ENCODE results near the gene DCTN2.

DCTN2 gene

GRCh38 chr12:57552835-57553313 is 5.9 kb upstream of the DCTN2 start:
- ChIA-PET CTCF (no interaction called here), POLR2A (interaction anchor here (1.3 to 2.0 kb wide), 2 partner anchors 32 to 38 kb away, joined by 3 to 4 read pairs; partner anchors contain the start of genes DDIT3 and PIP4K2C)
- no peak for DNase-seq (ENCODE audit: extremely low spot score)
- no peak for TF ChIP-seq ELF4 (IDR thresholded peaks at IDR 0.05)
- no peak for TF ChIP-seq FOXA1 (IDR thresholded peaks at IDR 0.05)
- TF ChIP-seq SP1 (IDR thresholded peaks at IDR 0.05): no peak
- TF ChIP-seq FOXK2 (IDR thresholded peaks at IDR 0.05): no peak
- TF ChIP-seq LEF1 (IDR thresholded peaks at IDR 0.05; ENCODE audit: borderline replicate concordance): no peak
- no peak for TF ChIP-seq ARNT (IDR thresholded peaks at IDR 0.05)
- TF ChIP-seq NFRKB (IDR thresholded peaks at IDR 0.05): no peak
- no peak for TF ChIP-seq ZNF384 (IDR thresholded peaks at IDR 0.05)
- TF ChIP-seq BHLHE40 (IDR thresholded peaks at IDR 0.05; ENCODE audit: borderline replicate concordance): no peak
- TF ChIP-seq L3MBTL2 (conservative IDR thresholded peaks at IDR 0.05): no peak
- TF ChIP-seq, protein P1, sequence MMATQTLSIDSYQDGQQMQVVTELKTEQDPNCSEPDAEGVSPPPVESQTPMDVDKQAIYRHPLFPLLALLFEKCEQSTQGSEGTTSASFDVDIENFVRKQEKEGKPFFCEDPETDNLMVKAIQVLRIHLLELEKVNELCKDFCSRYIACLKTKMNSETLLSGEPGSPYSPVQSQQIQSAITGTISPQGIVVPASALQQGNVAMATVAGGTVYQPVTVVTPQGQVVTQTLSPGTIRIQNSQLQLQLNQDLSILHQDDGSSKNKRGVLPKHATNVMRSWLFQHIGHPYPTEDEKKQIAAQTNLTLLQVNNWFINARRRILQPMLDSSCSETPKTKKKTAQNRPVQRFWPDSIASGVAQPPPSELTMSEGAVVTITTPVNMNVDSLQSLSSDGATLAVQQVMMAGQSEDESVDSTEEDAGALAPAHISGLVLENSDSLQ (IDR thresholded peaks at IDR 0.05): no peak
- no peak for TF ChIP-seq FOXM1 (IDR thresholded peaks at IDR 0.05; ENCODE audit: borderline replicate concordance)
- TF ChIP-seq CTBP1 (IDR thresholded peaks at IDR 0.05; ENCODE audit: borderline replicate concordance): no peak
- TF ChIP-seq TARDBP (IDR thresholded peaks at IDR 0.05): no peak
- TF ChIP-seq SUZ12 (IDR thresholded peaks at IDR 0.05): no peak
- no peak for TF ChIP-seq HDGF (IDR thresholded peaks at IDR 0.05; ENCODE audit: borderline replicate concordance)

DNA sequence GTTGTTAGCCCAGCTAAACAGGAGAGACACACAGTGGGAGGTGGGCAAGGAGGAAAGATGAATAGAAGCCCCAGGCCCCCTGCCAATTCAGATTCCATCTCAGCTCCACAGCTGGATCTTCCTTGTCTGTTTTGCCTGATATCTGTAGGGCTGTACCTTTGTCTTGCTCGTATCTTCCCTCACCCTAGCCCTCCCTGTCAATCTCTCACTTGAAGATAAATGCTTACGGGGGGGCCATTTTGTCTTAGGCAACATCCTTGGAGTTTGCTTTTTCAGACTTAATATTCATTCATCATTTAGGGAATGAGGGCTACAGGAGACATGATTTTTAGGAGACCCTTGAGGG is 5.3 kb upstream of the DCTN2 start:
- TF ChIP-seq ZNF384 (IDR thresholded peaks at IDR 0.05) (no peak), SP1 (IDR thresholded peaks at IDR 0.05) (no peak), L3MBTL2 (conservative IDR thresholded peaks at IDR 0.05) (no peak), ARNT (IDR thresholded peaks at IDR 0.05) (no peak), ELF4 (IDR thresholded peaks at IDR 0.05) (no peak), FOXK2 (IDR thresholded peaks at IDR 0.05) (no peak), SUZ12 (IDR thresholded peaks at IDR 0.05) (no peak), TARDBP (IDR thresholded peaks at IDR 0.05) (no peak), NFRKB (IDR thresholded peaks at IDR 0.05) (no peak), CTBP1 (IDR thresholded peaks at IDR 0.05; ENCODE audit: borderline replicate concordance) (no peak), FOXA1 (IDR thresholded peaks at IDR 0.05) (no peak), BHLHE40 (IDR thresholded peaks at IDR 0.05; ENCODE audit: borderline replicate concordance) (no peak), FOXM1 (IDR thresholded peaks at IDR 0.05; ENCODE audit: borderline replicate concordance) (no peak), HDGF (IDR thresholded peaks at IDR 0.05; ENCODE audit: borderline replicate concordance) (no peak), LEF1 (IDR thresholded peaks at IDR 0.05; ENCODE audit: borderline replicate concordance) (no peak)
- TF ChIP-seq, protein P1 (IDR thresholded peaks at IDR 0.05): no peak
- POLR2A ChIA-PET: interaction anchor here (1.3 to 2.0 kb wide), 2 partner anchors 32 to 39 kb away, joined by 3 to 4 read pairs; partner anchors contain the start of genes DDIT3 and PIP4K2C
- no peak for DNase-seq (ENCODE audit: extremely low spot score)
- CTCF ChIA-PET: no interaction called here

GRCh38 chr12:57551637-57552305 is 4.8 kb upstream of the DCTN2 start:
- DNase-seq (ENCODE audit: extremely low spot score): no peak
- TF ChIP-seq, protein P1 (IDR thresholded peaks at IDR 0.05): no peak
- no peak for TF ChIP-seq NFRKB (IDR thresholded peaks at IDR 0.05)
- CTCF ChIA-PET: interaction anchor here (1.1 kb wide), 1 partner anchor 32 kb away, joined by 4 read pairs; no protein-coding TSS in a partner anchor
- POLR2A ChIA-PET: interaction anchor here (1.3 kb wide), 1 partner anchor 31 kb away, joined by 3 read pairs; the partner anchor contains the start of gene DDIT3

GRCh38 chr12:57550641-57551549 is 3.9 kb upstream of the DCTN2 start:
- ChIA-PET POLR2A (no interaction called here), CTCF (interaction anchor here (1.1 kb wide), 1 partner anchor 32 kb away, joined by 4 read pairs; no protein-coding TSS in a partner anchor)
- TF ChIP-seq SUZ12 (IDR thresholded peaks at IDR 0.05): no peak
- no peak for TF ChIP-seq TARDBP (IDR thresholded peaks at IDR 0.05)
- TF ChIP-seq BHLHE40 (IDR thresholded peaks at IDR 0.05; ENCODE audit: borderline replicate concordance): no peak
- TF ChIP-seq, protein P1 (IDR thresholded peaks at IDR 0.05): no peak
- TF ChIP-seq L3MBTL2 (conservative IDR thresholded peaks at IDR 0.05): no peak
- TF ChIP-seq FOXK2 (IDR thresholded peaks at IDR 0.05): no peak
- TF ChIP-seq FOXA1 (IDR thresholded peaks at IDR 0.05): no peak
- no peak for TF ChIP-seq CTBP1 (IDR thresholded peaks at IDR 0.05; ENCODE audit: borderline replicate concordance)
- no peak for TF ChIP-seq NFRKB (IDR thresholded peaks at IDR 0.05)
- no peak for TF ChIP-seq HDGF (IDR thresholded peaks at IDR 0.05; ENCODE audit: borderline replicate concordance)
- no peak for TF ChIP-seq ARNT (IDR thresholded peaks at IDR 0.05)
- TF ChIP-seq ELF4 (IDR thresholded peaks at IDR 0.05): no peak
- TF ChIP-seq LEF1 (IDR thresholded peaks at IDR 0.05; ENCODE audit: borderline replicate concordance): no peak
- no peak for TF ChIP-seq SP1 (IDR thresholded peaks at IDR 0.05)
- no peak for TF ChIP-seq ZNF384 (IDR thresholded peaks at IDR 0.05)
- no peak for TF ChIP-seq FOXM1 (IDR thresholded peaks at IDR 0.05; ENCODE audit: borderline replicate concordance)
- no peak for DNase-seq (ENCODE audit: extremely low spot score)
